Measurements from ENCODE around the gene TMC3.

- TF ChIP-seq CTCF (IDR thresholded peaks at IDR 0.05) = no peak
- no peak for TF ChIP-seq CHD4 (IDR thresholded peaks at IDR 0.05; ENCODE audit: borderline replicate concordance)
- no peak for TF ChIP-seq JUN (IDR thresholded peaks at IDR 0.05)
- no peak for TF ChIP-seq POLR2A (IDR thresholded peaks at IDR 0.05; ENCODE audit: low read length)
- no peak for TF ChIP-seq NR3C1 (IDR thresholded peaks at IDR 0.05)
- no peak for TF ChIP-seq REST (IDR thresholded peaks at IDR 0.05)
- TF ChIP-seq RCOR1 (IDR thresholded peaks at IDR 0.05; ENCODE audit: low read depth, low read length) = no peak
- no peak for TF ChIP-seq EP300 (IDR thresholded peaks at IDR 0.05)
- no peak for TF ChIP-seq RAD21 (conservative IDR thresholded peaks at IDR 0.05 in 1 of 2, IDR thresholded peaks at IDR 0.05 in 1 of 2)
- no peak for TF ChIP-seq ZNF302 (CRISPR knock-in tag; IDR thresholded peaks at IDR 0.05)
- no peak for TF ChIP-seq FOSL2 (IDR thresholded peaks at IDR 0.05)
- no peak for TF ChIP-seq FOSL2 (CRISPR knock-in tag; IDR thresholded peaks at IDR 0.05)
- TF ChIP-seq PHF8 (IDR thresholded peaks at IDR 0.05; ENCODE audit: borderline replicate concordance, low read depth) = no peak
- TF ChIP-seq SMC3 (IDR thresholded peaks at IDR 0.05) = no peak
- TF ChIP-seq POLR2AphosphoS2 (conservative IDR thresholded peaks at IDR 0.05; ENCODE audit: low read length) = no peak
Measured at GRCh38 chr15:81309647-81310450, 64.2 kb downstream of the TMC3 start.
